ENCODE measurements around the gene UBXN7.
"Not testable (repeated sequence)": the region's sequence is repeated elsewhere in the genome, so short reads cannot be mapped to it uniquely, and the experiment has no call there.

UBXN7 gene

DNA sequence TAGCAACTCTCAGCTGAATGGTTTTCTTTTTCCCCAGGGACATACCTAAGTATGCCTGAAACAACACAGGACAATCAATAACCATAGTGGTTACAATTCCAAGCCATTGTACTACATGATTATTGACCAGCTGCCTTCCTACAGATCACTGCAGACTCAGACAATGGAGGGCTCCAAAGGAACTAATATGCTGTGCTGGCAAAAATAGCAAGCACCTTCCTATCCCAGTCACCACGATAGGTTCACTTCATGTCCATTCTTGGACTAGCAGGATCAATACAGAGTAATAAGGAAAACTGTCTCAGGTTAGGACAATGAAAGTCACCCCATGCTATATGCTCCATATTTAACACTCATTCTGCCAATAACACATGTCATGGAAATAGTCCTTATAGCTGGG is 76.6 kb downstream of the UBXN7 start:
- no peak for DNase-seq (ENCODE audit: low spot score)

DNA sequence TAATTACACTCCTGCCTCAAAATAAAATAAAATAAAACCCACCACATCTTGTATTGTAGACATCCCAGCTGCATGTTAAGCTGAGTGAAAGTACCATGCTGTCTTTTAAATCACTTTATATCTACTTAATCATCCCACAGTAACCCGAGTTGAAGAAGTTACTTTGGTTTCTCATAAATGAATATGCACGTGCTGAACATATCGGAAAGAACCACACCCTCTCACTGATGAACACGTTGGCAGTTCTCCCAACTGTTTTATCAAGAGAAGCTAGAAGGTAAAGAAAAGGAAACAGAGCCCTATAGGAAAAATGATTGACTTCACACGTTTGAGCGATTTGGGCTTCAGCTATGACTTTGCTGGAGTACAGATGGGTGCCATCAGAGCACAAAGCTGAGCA is 78.1 kb downstream of the UBXN7 start:
- DNase-seq (ENCODE audit: low spot score), result no peak

DNA sequence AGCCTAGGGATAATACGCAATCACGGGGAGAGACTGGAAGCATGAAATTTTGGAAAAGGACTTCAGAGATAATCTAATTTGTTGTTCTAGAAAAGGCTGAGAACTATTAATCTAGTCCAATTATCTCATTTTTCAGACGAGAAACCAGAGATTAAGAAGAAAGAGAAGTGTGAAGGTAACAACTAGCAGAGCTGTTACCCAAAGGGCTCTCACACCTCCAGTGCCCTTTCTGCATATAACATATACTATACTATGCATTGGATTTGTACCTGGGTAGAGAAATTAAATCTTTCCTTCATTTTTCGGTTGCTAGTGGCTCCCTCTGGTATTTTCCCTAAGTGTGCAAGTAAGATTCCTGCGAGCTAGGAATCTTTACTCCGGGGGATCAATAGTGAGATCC is 80.7 kb downstream of the UBXN7 start:
- no peak for DNase-seq (ENCODE audit: low spot score)

DNA sequence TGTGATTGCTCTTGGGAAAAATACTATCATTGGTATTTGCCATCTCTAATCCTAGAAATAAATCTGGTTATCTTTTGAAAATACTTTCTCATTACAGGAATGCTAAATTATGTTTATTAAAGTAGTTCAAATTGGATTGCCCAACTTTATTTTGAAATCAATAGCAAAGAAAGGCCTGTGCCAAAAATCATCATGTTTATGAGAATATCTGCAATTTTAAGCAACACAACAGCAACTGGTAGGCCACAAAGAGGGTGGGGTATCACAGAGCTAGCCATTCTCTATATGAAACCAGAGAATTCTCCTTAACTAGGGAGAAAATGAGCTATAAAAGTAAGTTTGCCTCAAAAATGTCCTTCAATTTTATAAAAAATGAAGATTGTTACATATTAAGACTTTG is 82.2 kb downstream of the UBXN7 start:
- no peak for DNase-seq (ENCODE audit: low spot score)

DNA sequence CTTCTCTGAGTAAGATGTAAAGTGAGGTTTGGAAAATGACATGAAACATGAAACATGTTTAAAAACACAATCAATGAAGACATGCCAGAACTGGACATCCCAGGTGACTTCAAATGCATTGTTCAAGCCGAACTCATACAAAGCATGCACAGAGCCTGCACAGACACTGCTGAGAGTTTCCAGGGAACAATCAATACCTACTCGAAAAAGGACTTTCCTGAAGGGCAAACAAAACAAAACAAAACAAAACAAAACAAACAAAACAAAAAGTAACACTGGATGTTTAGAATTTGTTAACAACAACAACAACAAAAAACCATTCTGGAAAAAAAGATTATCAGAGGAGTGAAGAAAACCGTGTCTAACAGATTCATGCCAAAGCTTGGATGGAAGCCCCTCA is 83.5 kb downstream of the UBXN7 start:
- DNase-seq (ENCODE audit: low spot score), result no peak

DNA sequence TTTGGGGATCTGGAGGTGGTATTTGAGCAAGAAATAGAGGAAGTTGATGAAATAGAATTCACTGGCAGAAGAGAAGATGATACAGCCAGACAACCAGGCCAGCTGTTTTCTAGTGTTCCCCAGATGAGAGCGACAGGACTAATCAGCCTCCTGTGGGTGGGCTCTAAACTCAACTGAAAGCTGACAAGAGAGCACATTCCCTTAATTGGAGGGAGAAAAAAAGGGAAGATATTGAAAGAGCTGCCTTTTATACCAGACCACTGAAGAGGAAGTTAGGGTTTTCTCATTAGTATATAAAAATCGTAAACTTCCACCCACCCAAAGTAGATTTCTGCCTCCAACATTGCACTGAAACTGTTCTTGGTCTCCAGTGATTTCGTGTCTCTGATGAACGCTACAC is 87.6 kb downstream of the UBXN7 start:
- DNase-seq (ENCODE audit: low spot score), result no peak

DNA sequence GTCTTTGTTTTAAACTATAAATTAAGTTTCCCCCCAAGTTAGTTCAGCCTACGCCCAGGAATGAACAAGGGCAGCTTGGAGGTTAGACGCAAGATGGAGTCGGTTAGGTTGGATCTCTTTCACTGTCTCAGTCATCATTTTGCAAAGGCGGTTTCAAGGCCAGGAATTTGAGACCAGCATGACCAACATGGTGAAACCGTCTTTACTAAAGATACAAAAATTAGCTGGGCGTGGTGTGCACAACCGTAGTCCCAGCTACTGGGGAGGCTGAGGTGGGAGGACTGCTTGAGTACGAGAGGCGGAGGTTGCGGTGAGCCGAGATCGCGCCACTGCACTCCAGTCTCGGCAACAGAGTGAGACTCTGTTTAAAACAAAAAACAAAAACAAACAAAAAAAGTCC is 88.3 kb downstream of the UBXN7 start:
- not testable (repeated sequence) for DNase-seq (ENCODE audit: low spot score)

DNA sequence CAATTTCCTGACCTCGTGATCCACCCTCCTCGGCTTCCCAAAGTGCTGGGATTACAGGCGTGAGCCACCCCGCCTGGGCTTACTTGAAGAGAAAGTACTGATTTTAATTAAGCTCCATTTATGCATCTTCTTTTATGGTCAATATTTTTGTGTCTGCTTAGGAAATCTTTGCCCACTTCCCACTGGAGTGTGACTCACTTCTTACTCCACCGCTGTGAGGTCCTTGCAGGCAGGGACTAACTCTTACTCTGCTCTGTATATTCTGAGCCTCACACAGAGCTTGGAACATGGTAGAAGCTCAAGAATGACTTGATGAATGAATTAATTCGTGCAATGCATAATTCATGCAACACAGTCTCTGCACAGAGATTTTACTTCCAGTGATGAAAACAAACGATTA is 91.1 kb downstream of the UBXN7 start:
- peak; percentile 65 for DNase-seq (ENCODE audit: low spot score)

DNA sequence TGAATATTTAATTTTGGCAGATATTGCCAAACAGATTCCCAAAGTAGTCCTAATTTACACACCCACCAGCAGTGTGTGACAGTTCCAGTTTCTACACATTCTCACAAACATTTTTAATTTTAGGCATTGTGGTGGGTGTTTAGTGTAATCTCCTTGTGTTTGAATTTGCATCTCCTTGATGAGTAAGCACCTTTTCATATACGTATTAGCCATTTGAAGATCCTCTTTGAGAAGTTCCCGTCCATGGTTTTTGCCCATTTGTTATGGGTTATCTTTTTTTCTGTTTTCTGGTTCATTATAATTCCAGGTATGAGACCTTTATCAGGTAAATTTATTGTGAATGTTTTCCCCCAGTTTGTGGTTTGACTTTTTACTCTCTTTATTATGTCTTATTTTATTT is 91.8 kb downstream of the UBXN7 start:
- DNase-seq (ENCODE audit: low spot score), result no peak

DNA sequence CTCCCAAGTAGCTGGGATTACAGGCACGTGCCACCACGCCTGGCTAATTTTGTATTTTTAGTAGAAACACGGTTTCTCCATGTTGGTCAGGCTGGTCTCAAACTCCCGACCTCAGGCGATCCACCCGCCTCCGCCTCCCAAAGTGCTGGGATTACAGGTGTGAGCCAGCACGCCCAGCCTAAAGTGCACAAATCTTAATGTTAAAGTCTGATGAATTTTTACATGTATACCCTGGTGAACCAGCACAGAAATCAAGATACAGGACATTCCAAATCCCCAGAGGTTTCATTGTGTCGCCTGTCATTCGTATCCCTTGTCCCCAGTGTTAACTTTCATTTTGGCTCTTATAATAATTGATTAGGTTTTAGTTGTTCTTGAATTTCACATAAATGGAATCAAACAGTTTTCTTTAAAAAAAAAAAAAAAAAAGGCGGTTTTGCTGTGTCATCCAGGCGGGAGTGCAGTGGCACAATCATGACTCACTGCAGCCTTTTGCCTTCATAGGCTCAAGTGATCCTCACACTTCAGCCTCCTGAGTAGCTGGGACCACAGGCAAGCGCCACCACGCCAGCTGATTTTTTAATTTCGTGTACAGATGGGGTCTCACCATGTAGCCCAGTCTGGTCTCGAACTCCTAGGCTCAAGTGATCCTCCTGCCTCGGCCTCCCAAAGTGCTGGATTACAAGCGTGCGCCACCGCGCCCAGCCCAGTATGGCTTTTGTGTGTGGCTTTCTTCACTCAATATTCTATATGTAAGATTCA is 92.6 kb downstream of the UBXN7 start:
- DNase-seq (ENCODE audit: low spot score), result no peak

DNA sequence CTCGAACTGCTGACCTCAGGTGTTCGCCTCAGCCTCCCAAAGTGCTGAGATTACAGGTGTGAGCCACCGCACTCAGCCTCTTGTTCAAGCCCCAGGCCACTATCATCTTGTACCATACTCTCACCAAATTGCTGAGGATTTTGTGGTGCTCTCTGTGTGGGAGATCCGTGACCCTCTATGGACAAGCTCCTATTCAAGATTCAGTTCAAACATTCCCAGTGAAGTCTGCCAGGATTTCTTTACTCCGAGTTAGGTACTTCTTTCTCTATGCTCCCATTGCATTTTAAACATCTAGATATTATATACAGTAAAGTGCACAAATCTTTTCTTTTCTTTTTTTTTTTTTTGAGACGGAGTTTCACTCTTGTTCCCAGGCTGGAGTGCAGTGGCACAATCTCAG is 93.2 kb downstream of the UBXN7 start:
- no peak for DNase-seq (ENCODE audit: low spot score)

DNA sequence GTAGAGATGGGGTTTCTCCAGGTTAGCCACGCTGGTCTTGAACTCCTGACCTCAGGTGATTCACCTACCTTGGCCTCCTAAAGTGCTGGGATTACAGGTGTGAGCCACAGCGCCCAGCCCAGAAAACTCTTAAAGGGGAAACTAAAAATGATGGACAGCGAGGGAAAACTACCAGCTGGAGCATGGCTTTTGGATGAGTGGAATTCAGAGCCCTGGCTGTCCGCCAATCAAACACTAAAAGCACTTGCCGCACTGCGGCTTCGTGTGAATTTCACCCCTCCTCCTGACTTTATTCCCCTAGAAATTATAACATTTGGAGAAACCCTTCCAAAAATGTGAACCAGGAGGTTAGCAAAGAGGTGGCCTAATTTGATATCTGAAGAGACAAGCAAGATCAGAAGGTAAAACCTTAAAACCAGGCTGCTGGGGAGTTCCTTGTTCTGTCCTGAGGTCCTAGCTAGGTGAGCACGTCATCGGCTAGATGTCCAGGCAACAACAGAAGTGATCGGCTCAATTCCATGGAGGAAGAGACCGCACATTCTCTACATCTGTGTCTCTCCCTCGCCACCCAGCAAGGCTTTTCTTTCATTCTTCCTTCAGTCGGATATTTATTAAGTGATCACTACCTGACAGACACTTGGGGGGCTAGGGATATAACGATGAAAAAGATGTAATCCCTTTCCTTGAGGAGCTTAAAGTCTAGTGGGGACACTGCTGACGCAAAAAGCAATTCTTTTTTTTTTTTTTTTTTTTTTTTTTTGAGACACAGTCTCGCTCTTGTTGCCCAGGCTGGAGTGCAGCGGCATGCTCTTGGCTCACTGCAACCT is 95.7 kb downstream of the UBXN7 start:
- DNase-seq (ENCODE audit: low spot score), result no peak

DNA sequence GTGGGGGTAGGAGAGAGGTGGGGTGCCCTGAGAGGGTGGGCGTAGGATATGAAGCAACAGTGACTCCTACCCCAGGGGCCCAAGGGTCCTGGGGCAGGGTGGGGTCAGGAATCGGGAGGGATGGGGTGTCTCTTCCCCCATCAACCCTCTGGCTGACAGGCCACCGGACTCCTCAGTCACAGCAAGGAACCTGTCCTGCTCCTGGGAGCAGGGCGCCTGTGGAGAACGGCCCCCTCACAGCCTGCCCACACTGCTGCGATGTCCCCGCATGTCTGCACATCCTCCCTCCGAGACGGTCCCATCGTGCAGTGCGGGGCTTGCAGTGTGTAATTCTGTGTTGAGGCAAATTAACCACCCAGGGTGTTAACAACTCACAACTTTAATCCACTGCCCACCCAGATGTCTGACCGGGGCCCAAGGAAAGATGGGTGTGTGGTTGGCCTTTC is 96.7 kb downstream of the UBXN7 start:
- DNase-seq (ENCODE audit: low spot score), result no peak

DNA sequence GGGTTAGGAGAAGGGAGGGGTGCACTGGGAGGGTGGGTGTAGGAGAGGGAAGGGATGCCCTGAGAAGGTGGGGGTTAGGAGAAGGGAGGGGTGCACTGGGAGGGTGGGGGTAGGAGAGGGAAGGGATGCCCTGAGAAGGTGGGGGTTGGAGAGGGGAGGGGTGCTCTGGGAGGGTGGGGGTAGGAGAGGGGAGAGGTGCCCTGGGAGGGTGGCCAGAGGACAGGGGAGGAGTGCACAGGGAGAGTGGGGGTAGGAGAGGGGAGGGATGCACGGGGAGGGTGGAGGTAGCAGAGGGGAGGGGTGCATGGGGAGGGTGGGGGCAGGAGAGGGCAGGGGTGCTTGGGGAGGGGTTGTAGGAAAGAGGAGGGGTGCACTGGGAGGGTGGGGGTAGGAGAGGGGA is 97.2 kb downstream of the UBXN7 start:
- no peak for DNase-seq (ENCODE audit: low spot score)

DNA sequence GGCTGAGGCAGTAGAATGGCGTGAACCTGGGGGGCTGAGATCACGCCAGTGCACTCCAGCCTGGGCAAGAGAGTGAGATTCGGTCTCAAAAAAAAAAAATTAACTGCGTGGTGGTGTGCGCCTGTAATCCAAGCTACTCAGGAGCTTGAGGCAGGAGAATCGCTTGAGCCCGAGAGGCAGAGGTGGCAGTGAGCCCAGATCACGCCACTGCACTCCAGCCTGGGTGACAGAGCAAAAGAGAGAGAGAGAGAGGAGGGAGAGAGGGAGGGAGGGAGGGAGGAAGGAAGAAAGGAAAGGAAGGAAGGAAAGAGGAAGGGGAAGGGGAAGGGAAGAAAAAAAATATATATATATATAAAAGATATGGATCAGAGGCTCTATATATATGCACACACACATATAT is 100.1 kb downstream of the UBXN7 start:
- DNase-seq (ENCODE audit: low spot score), result no peak

DNA sequence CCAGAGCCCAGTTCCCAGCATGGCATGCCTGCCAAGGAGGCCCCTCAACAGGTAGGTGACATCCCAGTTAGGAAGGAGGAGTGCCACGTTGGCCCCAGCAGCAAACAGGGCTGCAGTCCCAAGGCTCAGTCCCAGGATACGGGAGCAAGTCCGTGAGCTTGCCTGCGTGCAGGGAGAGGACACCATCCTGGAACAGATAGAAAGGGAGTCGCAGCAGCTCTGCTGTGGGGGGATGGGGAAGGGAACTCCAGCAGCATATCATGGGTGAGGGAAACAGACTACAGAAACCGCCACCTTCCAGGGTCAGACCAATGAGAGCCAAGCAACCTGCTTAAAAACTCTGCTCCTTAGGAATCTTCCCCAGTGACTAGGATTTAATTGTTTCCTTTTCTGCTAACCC is 104.8 kb downstream of the UBXN7 start:
- no peak for DNase-seq (ENCODE audit: low spot score)

DNA sequence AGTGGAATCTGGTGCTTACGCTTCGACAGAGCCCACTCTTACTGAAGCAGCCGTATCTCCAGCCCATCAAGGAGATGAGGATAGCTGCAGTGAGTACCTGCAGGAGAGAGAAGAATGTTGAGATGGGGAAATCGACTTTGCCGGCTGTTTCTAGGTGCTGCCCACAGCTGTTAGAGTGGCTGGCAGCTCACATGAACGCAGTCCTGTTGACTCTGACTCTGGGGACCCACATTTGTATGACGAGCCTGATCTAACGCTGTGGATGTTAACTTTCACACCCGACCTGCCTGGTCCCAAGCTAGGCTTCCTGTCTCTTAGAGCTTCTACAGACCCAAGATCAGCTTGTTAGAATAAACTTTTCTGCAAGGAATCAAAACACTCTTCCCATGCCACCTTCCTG is 105.3 kb downstream of the UBXN7 start:
- no peak for DNase-seq (ENCODE audit: low spot score)

DNA sequence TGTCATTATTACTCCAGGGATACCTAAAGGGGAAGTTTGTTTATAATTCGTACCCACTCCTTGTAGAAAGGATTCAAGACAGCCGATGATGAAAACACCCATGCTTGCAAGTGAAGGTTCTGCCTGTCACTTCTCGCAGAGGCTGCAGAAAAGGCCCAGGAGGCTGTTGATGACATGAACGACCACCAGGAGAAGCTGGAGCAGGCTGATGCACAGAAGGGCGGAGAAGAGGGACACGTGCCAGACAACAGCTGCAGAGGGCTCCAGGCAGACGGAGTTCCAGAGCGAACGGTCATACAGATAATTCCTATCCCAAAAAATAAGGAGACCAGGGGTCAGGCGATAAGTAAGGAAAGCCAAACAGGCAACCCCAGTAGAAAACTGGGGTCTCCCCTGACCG is 108.5 kb downstream of the UBXN7 start:
- no peak for DNase-seq (ENCODE audit: low spot score)

DNA sequence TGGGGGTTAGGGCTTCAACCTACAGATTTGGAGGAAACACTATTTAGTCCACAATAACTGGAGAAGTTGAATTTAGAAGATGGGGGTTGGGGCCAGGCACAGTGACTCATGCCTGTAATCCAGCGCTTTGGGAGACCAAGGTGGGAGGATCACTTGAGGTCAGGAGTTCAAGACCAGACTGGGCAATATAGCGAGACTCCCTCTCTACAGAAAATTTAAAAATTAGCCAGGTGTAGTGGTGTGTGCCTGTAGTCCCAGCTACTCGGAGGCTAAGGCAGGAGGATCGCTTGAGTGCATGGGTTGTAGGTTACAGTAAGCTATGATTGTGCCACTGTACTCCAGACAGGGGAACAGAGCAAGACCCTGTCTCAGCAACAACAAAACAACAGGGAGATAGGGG is 109.2 kb downstream of the UBXN7 start:
- no peak for DNase-seq (ENCODE audit: low spot score)

DNA sequence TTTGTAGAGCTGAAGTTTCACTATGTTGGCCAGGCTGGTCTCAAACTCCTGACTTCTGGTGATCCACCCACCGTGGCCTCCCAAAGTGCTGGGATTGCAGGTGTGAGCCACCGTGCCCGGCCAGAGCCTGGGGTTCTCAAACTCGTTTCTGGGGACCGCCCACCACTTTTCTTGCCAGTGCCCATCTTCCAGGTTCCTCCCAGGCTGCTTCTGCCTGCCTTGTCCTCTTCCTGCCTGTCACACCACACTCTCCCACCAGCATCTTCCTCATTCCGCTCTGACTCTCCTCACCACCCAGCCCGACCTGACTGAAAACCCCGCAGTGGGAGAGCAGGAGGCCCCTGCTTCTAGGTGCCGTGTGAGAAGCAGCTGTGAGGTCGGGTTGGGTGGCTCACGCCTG is 111.1 kb downstream of the UBXN7 start:
- DNase-seq (ENCODE audit: low spot score), result no peak

DNA sequence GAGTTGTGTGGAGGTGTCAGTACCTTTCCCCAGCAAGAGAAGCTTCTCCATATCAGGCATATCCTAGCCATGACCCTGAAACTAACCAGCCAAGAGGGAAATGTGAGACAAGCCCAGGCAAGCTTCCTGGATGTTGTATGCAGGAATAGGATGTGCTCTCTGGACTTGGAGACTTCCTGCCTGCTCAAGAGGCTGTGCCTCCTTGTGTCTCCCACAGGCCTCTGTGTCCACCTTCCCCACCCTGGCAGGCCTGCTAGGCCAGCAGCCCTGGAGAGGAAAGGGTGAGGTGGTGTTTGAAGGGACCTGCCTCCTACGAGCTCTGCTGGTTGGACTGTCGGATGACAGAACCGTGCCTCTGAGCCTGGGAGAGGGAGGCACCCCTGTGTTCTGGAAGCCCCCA is 112.1 kb downstream of the UBXN7 start:
- DNase-seq (ENCODE audit: low spot score), result no peak

DNA sequence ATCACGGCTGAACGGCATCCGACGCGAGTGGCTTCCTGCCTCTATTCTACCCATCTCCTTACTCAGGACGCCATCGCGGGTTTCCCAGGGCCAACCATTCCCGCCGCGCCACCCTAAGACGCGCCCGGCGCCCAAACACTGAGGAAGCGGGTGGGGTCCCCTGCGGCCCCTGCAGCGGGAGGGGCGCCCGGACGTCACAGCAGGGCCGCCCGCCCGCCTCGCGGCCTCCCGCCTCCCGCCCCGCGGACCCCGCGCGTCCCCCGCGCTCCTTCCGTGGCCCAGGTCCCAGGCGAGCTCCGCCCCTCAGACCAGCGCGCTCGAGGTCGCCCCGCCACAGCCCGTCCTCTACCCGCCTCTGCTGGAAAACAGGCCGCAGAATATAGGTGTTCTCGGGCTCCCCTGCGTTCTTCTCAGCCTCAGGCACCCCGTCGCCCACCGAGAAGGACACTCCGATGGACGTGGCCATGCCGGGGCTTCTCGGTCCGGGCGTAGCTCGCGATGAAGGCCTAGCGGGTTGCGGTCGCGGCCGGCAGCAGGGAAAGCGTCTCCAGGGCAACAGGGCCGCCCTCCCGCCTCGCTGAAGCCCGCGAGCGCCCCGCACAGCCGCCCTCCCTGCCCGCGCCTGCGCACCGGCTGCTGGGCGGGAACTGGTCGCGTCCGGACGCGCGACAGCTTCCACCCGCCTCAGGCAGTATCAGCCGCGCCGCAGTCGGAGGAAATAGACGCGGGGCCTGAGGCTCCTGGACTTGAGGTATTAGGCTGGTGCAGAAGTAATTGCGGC is 114.3 kb downstream of the UBXN7 start, which contains the start of gene DYNLT2B:
TSS of gene DYNLT2B (minus strand) at position 554 of the 781 bp plus-strand sequence. CDS start at position 466, 88 bp downstream.
- peak; percentile 99 for DNase-seq (ENCODE audit: low spot score)
